Neural progenitor cell (in vitro differentiated cells): ENCODE results near the gene KLC3.

ENCODE experiments used
- EZH2phosphoT487 ChIP-seq: fragments of 200-600 bp; sonication (generic); IDR thresholded peaks from 2 replicates; pipeline ENCODE4 v1.6.1; 2017; ENCODE audit warnings: antibody characterized with exemption
- TF ChIP-seq, protein P1 (sequence below): fragments of 200-600 bp; sonication (generic); IDR thresholded peaks from 2 replicates; pipeline ENCODE4 v1.5.1; 2017; ENCODE audit warnings: antibody characterized with exemption, mild to moderate bottlenecking

DNA sequence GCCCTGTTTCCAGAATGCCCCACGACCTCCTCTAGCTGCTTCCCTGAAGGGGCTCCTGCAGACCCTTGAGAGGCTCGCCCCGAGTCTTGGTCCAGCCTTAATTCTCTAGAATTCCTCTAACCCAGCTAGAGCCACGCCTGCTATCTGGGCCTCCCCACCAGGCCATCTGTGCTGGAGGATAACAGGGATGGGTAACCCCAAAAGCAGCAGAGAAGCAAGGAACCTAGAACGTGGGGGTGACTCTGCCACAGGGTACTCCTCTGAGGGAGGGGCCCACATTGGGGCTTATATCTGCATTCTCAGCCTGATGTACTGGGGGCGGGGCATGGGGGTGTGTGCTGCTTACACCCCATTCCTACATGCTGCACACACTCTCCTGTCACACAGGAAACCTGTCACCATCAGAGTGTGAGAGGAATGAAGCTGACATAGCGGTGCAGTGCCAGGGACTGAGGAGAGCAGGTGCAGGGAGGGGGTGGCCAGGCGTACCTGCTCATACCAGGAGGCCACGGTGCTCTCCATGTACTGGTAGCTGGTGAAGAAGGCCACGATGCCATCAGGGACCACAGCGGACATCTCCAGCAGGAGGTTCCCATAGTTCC is 13.8 kb downstream of the KLC3 start:
- TF ChIP-seq, protein P1, sequence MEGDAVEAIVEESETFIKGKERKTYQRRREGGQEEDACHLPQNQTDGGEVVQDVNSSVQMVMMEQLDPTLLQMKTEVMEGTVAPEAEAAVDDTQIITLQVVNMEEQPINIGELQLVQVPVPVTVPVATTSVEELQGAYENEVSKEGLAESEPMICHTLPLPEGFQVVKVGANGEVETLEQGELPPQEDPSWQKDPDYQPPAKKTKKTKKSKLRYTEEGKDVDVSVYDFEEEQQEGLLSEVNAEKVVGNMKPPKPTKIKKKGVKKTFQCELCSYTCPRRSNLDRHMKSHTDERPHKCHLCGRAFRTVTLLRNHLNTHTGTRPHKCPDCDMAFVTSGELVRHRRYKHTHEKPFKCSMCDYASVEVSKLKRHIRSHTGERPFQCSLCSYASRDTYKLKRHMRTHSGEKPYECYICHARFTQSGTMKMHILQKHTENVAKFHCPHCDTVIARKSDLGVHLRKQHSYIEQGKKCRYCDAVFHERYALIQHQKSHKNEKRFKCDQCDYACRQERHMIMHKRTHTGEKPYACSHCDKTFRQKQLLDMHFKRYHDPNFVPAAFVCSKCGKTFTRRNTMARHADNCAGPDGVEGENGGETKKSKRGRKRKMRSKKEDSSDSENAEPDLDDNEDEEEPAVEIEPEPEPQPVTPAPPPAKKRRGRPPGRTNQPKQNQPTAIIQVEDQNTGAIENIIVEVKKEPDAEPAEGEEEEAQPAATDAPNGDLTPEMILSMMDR = no peak
- no peak for TF ChIP-seq EZH2phosphoT487
